Measurements from ENCODE around the gene TOR1B. TPM values are rescaled to one million over a fixed set of nuclear protein-coding genes. Genes with fewer than 3 reads are reported as not detected.

The TOR1B gene, protein sequence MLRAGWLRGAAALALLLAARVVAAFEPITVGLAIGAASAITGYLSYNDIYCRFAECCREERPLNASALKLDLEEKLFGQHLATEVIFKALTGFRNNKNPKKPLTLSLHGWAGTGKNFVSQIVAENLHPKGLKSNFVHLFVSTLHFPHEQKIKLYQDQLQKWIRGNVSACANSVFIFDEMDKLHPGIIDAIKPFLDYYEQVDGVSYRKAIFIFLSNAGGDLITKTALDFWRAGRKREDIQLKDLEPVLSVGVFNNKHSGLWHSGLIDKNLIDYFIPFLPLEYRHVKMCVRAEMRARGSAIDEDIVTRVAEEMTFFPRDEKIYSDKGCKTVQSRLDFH
- total RNA-seq: 10 to 100 TPM; 16.1 to 17.3 (median 17.0) TPM

DNA sequence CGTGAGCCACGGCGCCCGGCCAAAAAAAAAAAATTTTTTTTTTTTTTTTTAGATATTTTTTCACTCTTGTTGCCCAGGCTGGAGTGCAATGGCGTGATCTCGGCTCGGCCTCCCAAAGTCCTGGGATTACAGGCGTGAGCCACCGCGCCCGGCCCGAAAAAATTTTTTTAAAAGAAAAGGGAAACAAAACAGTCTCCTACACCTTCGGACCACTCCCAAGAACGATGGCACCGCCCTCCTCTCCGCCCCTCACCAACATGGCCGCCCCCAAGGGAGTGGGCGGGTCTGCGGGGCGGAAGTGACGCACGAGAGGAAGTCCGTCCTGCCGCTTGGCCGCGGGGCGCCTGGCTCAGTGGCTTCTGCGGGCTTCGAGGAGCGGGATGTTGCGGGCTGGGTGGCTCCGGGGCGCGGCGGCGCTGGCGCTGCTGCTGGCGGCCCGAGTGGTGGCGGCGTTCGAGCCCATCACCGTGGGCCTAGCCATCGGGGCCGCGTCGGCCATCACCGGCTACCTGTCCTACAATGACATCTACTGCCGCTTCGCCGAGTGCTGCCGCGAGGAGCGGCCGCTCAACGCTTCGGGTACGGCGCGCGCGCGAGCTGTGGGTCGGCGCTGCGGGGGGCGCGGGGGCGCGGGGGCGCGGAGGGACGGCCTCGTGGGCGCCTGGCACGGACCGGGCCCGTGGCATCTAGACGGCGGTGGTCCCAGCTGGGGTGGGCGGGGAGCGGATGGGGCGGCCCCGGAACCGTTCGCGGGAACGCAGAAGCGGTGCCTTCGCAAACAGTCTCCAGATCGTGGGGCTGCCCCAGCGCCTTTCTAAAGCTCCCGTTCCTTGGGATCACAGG is at the start of gene TOR1B:
TOR1B (plus strand) TSS at position 352 of the 843 bp plus-strand sequence; CDS start at position 381, 29 bp downstream.
- peak within 1 kb of the TSS; percentile 75 to 99 (median 94) for H3K4me3 ChIP-seq
- DNase-seq: peak; percentile 82
- intact Hi-C loops (cut with DNase I): no loop called here
- H3K4me1 ChIP-seq: peaks cover 8 to 26% (median 9%) of the 10 kb centered on the region in 3 donors
- TF ChIP-seq POLR2A (IDR thresholded peaks at IDR 0.05): peak in 3 of 4 donors; percentile 29 to 82 (median 81)
- TF ChIP-seq, protein P1, sequence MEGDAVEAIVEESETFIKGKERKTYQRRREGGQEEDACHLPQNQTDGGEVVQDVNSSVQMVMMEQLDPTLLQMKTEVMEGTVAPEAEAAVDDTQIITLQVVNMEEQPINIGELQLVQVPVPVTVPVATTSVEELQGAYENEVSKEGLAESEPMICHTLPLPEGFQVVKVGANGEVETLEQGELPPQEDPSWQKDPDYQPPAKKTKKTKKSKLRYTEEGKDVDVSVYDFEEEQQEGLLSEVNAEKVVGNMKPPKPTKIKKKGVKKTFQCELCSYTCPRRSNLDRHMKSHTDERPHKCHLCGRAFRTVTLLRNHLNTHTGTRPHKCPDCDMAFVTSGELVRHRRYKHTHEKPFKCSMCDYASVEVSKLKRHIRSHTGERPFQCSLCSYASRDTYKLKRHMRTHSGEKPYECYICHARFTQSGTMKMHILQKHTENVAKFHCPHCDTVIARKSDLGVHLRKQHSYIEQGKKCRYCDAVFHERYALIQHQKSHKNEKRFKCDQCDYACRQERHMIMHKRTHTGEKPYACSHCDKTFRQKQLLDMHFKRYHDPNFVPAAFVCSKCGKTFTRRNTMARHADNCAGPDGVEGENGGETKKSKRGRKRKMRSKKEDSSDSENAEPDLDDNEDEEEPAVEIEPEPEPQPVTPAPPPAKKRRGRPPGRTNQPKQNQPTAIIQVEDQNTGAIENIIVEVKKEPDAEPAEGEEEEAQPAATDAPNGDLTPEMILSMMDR (IDR thresholded peaks at IDR 0.05): peak in 1 of 6 experiments; percentile 5
- 0 to 1% methylated on average over 3 to 41 of the region's 93 CpGs for WGBS, 2 donors
- no peaks in the 10 kb centered on the region for H3K9me3 ChIP-seq
- H3K36me3 ChIP-seq: peaks cover 0 to 34% (median 3%) of the 10 kb centered on the region in 3 donors
- H3K27ac ChIP-seq: peak within 1 kb of the TSS; percentile 91 to 96 (median 92)
- H3K27me3 ChIP-seq: no peaks in the 10 kb centered on the region

DNA sequence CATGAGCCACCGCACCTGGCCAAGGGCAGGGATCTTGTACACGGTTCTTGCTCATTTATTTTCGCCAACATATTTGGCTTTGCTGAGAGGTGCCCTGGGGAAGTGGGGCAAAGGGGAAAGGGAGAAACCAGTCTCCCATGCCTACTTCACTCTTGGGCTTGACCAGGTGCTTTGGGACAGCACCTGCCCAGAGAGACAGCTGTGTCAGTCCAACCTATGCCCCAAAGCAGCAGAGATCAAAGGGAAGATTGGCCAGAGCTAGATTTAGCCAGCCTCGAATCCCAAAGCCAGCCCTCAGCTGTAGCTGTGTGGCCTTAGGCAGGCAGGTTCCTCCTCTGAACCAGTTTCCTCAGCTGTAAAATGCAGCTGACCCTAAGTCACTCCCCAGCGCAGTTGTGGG is 47.8 kb upstream of the TOR1B start:
- H3K27ac ChIP-seq: no peak overlapping the region
- H3K36me3 ChIP-seq: no peaks in the 10 kb centered on the region
- peaks cover 24 to 45% (median 29%) of the 10 kb centered on the region in 3 donors for H3K4me1 ChIP-seq
- H3K27me3 ChIP-seq: peaks cover 0 to 5% (median 0%) of the 10 kb centered on the region in 4 donors
- no peak for TF ChIP-seq POLR2A (IDR thresholded peaks at IDR 0.05)
- TF ChIP-seq, protein P1 (IDR thresholded peaks at IDR 0.05): no peak
- intact Hi-C loops (cut with DNase I): no loop called here
- no peak for DNase-seq
- H3K9me3 ChIP-seq: no peaks in the 10 kb centered on the region
- H3K4me3 ChIP-seq: no peak overlapping the region
- 60 to 79% methylated on average over 4 to 5 of the region's 5 CpGs for WGBS, 2 donors

DNA sequence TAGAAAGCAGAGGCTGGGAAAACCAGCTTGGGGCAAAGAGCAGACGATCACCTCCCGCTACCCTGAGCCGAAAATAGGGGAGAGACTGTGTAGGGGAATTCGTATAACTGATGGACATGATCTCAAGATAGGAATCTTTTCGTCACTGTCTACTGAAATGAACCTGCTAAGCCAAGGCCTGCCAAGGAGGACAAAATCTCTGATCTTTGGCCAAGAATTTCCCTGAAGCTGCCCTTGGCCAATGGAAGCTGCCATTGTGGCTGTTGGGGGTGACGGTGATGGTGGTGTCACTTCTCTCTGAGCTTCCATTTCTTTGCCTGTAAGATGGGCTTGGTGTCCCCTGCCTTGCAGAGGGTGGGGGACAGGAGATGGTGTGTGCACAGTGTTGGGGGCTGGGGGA is 46.8 kb upstream of the TOR1B start:
- H3K27me3 ChIP-seq: peaks cover 0 to 5% (median 0%) of the 10 kb centered on the region in 4 donors
- H3K4me1 ChIP-seq: peaks cover 24 to 35% (median 30%) of the 10 kb centered on the region in 3 donors
- intact Hi-C loops (cut with DNase I): no loop called here
- H3K9me3 ChIP-seq: no peaks in the 10 kb centered on the region
- no peak overlapping the region for H3K4me3 ChIP-seq
- 88 to 91% methylated on average over 4 to 6 of the region's 6 CpGs for WGBS, 2 donors
- no peak overlapping the region for H3K27ac ChIP-seq
- DNase-seq: no peak
- TF ChIP-seq POLR2A (IDR thresholded peaks at IDR 0.05): no peak
- TF ChIP-seq, protein P1 (IDR thresholded peaks at IDR 0.05): no peak
- no peaks in the 10 kb centered on the region for H3K36me3 ChIP-seq

DNA sequence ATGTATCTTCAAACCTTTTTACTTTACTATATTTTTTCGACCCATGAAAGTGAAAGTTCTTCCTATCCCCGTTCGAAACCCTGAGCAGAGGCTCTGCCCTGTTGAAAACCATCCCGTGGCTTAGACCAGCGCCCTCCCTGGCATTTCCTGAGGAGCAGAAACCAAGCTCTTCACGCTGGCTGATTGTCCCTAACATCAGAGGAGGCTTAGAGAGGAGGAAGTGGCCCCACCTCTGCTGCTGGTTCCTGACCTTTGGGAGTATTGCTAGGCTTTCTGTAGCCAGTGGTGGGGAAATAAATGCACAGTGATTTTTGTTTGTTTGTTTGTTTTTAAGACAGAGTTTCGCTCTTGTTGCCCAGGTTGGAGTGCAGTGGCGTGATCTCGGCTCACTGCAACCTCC is 45.9 kb upstream of the TOR1B start:
- peaks cover 0 to 5% (median 0%) of the 10 kb centered on the region in 4 donors for H3K27me3 ChIP-seq
- H3K27ac ChIP-seq: peak overlapping the region in 1 of 4 donors; percentile 28
- 40 to 69% methylated on average over 6 to 8 of the region's 9 CpGs for WGBS, 2 donors
- TF ChIP-seq POLR2A (IDR thresholded peaks at IDR 0.05): no peak
- TF ChIP-seq, protein P1 (IDR thresholded peaks at IDR 0.05): no peak
- no peak for DNase-seq
- intact Hi-C loops (cut with DNase I): no loop called here
- no peaks in the 10 kb centered on the region for H3K36me3 ChIP-seq
- no peaks in the 10 kb centered on the region for H3K9me3 ChIP-seq
- no peak overlapping the region for H3K4me3 ChIP-seq
- H3K4me1 ChIP-seq: peaks cover 15 to 34% (median 32%) of the 10 kb centered on the region in 3 donors

All from esophagus squamous epithelium (tissue), 5 donors.